BJ (cell line): ENCODE measurements around the gene CLIP3. TPM values are rescaled to one million over a fixed set of nuclear protein-coding genes. Genes with fewer than 3 reads are reported as not detected.

Experiments used
- CTCF ChIA-PET: fragments of 350-600 bp; formaldehyde crosslinking; extraction: SDS; loops from one replicate; lab custom pipeline; 2021; ENCODE audit warnings: antibody characterized with exemption, inconsistent platforms; lab: Yijun Ruan, JAX
- POLR2A ChIA-PET: fragments of 300-600 bp; sonication (Branson Sonifier 250); formaldehyde crosslinking; extraction: SDS; loops from one replicate; lab custom pipeline; 2021; ENCODE audit warnings: antibody characterized with exemption; lab: Charles Lee
- DNase-seq: peaks from one replicate; pipeline ENCODE4 v3.0.0-alpha.2; 2011; ENCODE audit warnings: low read depth
- H3K27me3 ChIP-seq: 2 replicates; pipeline ENCODE4 v1.6.0; 2011; ENCODE audit warnings: low read length; ENCODE audit not compliant: control insufficient read depth, insufficient read depth
- H3K36me3 ChIP-seq: 2 replicates; pipeline ENCODE4 v1.5.1; 2011; ENCODE audit warnings: low read length; ENCODE audit not compliant: control insufficient read depth, insufficient read depth
- H3K4me3 ChIP-seq: 2 replicates; pipeline ENCODE4 v1.5.1; 2011; ENCODE audit warnings: low read depth, mild to moderate bottlenecking, control low read depth, low read length
- CTCF ChIP-seq: IDR thresholded peaks from 2 replicates; pipeline ENCODE4 v1.5.1; 2011; ENCODE audit warnings: low read depth, mild to moderate bottlenecking, control low read depth, inconsistent platforms, low read length, moderate library complexity; ENCODE audit not compliant: insufficient read depth
- polyA plus RNA-seq: library from polyadenylated mRNA; depleted of rRNA; stranded (reverse); fragments of >200 nt; gene quantifications from 2 replicates; pipeline ENCODE4 v1.2.3, GENCODE V29; 2011

CLIP3 gene
- polyA plus RNA-seq, 1 experiment, result 23.9 TPM

- DNase-seq, result peak; percentile 54
- peak within 1 kb of the TSS; percentile 72 for H3K4me3 ChIP-seq
- ChIA-PET CTCF (interaction anchor here (1.1 to 1.3 kb wide), 2 partner anchors 13 to 20 kb away, joined by 3 read pairs; partner anchors contain the start of gene SYNE4), POLR2A (interaction anchor here (0.5 to 1.0 kb wide), 2 partner anchors 58 to 400 kb away, joined by 3 read pairs; partner anchors contain the start of gene THAP8)
- H3K36me3 ChIP-seq, result no peaks in the 10 kb centered on the region; the same call in 1 of the 2 replicates
- TF ChIP-seq CTCF, result no peak
- peaks cover 3% of the 10 kb centered on the region; the same call in 1 of the 2 replicates for H3K27me3 ChIP-seq
Observed at GRCh38 chr19:35995048-35995993, 37.4 kb downstream of the CLIP3 start, which contains the start of gene SDHAF1. SDHAF1 (plus strand) TSS chr19:35995188; CDS start chr19:35995275, 87 bp downstream.

GRCh38 chr19:35993923-35994598, 38.6 kb downstream of the CLIP3 start:
- DNase-seq, result no peak

GRCh38 chr19:35992907-35993765, 39.5 kb downstream of the CLIP3 start:
- TF ChIP-seq CTCF, result no peak
- ChIA-PET POLR2A (no interaction called here), CTCF (interaction anchor here (0.9 kb wide), 1 partner anchor 35 kb away, joined by 3 read pairs; no protein-coding TSS in a partner anchor)
- Histone ChIP-seq H3K36me3 (no peaks in the 10 kb centered on the region; the same call in 1 of the 2 replicates), H3K4me3 (no peak overlapping the region), H3K27me3 (peaks cover 5% of the 10 kb centered on the region; the same call in 1 of the 2 replicates)
- DNase-seq, result no peak

More at GRCh38 chr19:35993923-35994598, 38.6 kb downstream of the CLIP3 start:
- ChIA-PET CTCF (interaction anchor here (0.9 kb wide), 1 partner anchor 36 kb away, joined by 3 read pairs; no protein-coding TSS in a partner anchor), POLR2A (no interaction called here)
- TF ChIP-seq CTCF, result no peak
- H3K4me3 ChIP-seq, result peak overlapping the region; percentile 72; the same call in 1 of the 2 replicates
- peaks cover 3% of the 10 kb centered on the region; the same call in 1 of the 2 replicates for H3K27me3 ChIP-seq
- no peaks in the 10 kb centered on the region; the same call in 1 of the 2 replicates for H3K36me3 ChIP-seq

GRCh38 chr19:35991731-35992450, 40.8 kb downstream of the CLIP3 start:
- no peak for TF ChIP-seq CTCF
- POLR2A ChIA-PET, result no interaction called here
- no peak overlapping the region for H3K4me3 ChIP-seq
- CTCF ChIA-PET, result no interaction called here
- no peak for DNase-seq
- peaks cover 5% of the 10 kb centered on the region; the same call in 1 of the 2 replicates for H3K27me3 ChIP-seq
- no peaks in the 10 kb centered on the region for H3K36me3 ChIP-seq
